Upper lobe of left lung (tissue), 4 donors: ENCODE results near the gene BMPR2.

ENCODE experiments used
- EP300 ChIP-seq, 4 donors: sonication (generic); formaldehyde crosslinking; IDR thresholded peaks; one replicate each; pipeline ENCODE4 v1.5.1; 2017; ENCODE audit warnings: antibody characterized with exemption in 4 of 4, control low read depth in 2 of 4
- POLR2A ChIP-seq, 4 donors: fragments of 450-650 bp; IDR thresholded peaks; one replicate each; pipeline ENCODE4 v1.5.1; 2016 to 2017; ENCODE audit warnings: antibody characterized with exemption in 4 of 4, mild to moderate bottlenecking in 2 of 4
- POLR2AphosphoS5 ChIP-seq, 2 donors: sonication (generic); formaldehyde crosslinking; IDR thresholded peaks; one replicate each; pipeline ENCODE4 v1.5.1; 2017; ENCODE audit warnings: antibody characterized with exemption in 2 of 2
- TF ChIP-seq, protein P1 (sequence below), 6 experiments: fragments of 450-650 bp in 4 of 6; fragments of 200-600 bp in 2 of 6; sonication (generic) in 2 of 6; IDR thresholded peaks; one replicate each; pipeline ENCODE4 v1.5.1; 2016 to 2019; ENCODE audit warnings: antibody characterized with exemption in 6 of 6

DNA sequence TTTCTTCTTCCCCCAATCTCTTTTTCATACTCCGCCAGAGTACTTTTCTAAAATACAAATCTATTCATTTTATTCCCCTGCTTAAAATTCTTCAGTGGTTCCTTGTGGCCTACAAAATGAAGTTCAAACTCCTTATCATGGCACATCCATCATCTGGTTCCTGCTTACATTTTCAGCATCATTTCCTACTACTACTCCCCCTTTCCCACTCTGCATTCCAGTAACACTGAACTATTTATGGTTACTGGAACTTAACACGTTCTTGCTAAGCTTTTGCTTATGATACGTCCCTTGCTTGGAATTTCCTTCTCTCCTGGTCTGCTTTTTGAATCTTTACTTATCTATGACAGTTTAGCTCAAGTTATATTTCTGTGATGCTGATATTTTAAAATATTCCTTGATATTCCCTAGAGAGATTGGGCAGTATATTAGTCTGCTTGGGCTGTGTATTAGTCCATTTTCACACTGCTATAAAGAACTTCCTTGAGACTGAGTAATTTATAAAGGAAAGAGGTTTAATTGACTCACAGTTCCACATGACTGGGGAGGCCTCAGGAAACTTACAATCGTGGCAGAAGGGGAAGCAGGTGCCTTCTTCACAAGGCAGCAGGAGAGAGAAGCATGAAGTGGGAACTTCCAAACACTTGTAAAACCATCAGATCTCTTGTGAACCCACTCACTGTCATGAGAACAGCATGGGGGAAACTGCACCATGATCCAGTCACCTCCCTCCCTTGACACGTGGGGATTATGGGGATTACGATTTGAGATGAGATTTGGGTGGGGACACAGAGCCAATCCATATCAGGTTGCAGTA lies 53.2 kb downstream of the BMPR2 start:
- TF ChIP-seq POLR2A (IDR thresholded peaks at IDR 0.05) (no peak), POLR2AphosphoS5 (IDR thresholded peaks at IDR 0.05) (peak; percentile 19 to 94), EP300 (IDR thresholded peaks at IDR 0.05) (peak; percentile 50 to 95 (median 90))
- TF ChIP-seq, protein P1, sequence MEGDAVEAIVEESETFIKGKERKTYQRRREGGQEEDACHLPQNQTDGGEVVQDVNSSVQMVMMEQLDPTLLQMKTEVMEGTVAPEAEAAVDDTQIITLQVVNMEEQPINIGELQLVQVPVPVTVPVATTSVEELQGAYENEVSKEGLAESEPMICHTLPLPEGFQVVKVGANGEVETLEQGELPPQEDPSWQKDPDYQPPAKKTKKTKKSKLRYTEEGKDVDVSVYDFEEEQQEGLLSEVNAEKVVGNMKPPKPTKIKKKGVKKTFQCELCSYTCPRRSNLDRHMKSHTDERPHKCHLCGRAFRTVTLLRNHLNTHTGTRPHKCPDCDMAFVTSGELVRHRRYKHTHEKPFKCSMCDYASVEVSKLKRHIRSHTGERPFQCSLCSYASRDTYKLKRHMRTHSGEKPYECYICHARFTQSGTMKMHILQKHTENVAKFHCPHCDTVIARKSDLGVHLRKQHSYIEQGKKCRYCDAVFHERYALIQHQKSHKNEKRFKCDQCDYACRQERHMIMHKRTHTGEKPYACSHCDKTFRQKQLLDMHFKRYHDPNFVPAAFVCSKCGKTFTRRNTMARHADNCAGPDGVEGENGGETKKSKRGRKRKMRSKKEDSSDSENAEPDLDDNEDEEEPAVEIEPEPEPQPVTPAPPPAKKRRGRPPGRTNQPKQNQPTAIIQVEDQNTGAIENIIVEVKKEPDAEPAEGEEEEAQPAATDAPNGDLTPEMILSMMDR (IDR thresholded peaks at IDR 0.05) = no peak
